ENCODE measurements around the gene CCDC28A.
"Not testable (repeated sequence)": the region's sequence is repeated elsewhere in the genome, so short reads cannot be mapped to it uniquely, and the experiment has no call there.

CCDC28A gene

DNA sequence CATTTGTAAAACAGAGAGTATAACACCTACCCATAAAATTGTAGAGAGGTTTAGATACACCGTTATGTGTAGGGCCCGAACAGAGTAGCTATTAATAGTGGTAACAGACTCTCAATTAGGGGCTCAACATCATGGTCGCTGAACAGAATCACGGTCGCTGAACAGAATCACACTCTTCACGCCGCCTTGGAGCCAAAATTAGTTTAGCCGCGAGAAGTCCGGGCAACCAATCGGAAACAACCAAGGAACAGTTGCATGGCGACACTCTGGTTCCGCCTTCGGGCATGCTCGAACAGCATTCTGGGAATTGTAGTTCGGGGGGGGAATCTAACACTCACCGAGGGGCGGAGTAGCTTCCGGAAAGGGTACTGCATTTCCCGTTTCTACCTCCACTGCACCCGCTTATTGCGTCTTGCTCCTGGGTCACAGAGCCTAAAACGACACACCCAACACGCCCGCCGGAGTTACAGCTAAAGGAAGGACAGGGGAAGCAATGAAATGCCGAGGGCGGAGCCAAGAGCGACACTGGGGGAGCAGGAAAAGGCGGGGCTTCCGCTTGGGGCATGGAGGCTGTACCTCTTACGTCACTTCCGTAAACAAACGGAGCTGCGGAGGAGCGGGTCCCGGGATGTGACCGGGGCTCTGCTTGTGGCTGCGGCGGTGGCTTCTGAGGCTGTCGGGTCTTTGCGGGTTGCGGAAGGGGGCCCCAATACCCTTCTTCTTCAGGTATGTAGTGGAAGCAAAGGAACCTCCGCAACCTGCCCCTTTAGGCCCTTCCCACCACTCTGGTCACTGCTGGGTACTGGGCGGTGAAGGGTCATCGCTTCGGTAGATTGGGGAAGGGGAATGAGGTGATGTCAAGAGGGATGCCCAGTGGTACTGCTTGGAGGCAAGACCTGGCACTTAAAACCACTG, at the start of gene CCDC28A:
Gene CCDC28A (plus strand): TSS at position 593 of the 915 bp plus-strand sequence. CDS start 2,352 bp downstream, outside the sequence.
- peak; percentile 87 for DNase-seq (ENCODE audit: low read depth)

DNA sequence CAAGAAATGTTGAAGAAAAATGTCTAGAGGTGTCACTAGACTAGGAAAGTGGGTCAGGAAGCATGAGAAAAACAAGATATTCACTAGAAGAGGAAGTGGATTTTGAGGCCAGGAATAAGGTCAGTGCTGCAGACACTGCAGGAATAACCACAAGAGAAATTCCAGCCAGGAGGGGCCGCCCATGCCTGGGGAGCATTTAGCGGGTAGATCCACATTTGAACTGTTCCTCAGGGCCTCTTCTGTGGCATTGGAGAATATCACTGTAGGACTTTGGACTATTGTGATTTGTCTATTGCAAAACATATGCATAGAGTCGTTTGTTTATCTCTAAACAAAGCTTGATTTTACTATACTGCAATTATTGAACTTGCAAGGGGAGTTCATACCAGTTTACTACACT, 49.6 kb upstream of the CCDC28A start:
- DNase-seq (ENCODE audit: low read depth): no peak

DNA sequence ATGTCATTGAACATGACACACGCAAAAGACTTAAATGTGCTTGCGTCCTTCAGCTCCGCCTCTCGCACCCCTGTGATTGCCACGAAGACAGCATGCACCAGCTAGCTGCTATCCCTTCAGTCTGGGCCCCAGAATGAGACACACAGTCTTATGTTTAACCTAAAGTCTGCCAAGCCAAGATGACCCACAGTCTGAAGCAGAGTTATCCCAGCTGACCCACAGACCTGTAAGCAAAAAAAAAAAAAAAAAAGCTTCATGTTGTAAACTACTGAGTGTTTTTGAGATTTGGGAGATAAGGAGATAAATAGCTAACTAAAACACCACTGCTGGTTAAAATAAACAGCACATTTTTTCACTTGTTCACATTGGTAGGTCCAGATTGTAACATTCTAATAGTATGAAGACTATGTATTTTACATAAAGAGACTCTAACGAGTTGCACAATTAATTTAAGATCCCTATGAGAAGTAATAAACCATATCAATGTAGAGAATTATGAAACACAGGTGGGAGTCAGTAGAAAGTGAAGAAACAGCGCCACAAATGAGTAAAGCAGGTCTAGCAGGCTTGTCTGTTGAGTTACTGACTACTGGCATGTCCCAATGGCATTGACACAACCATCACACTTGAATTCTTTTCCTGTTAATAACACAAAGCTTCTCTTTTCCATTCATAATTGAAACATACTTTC, 47.4 kb upstream of the CCDC28A start:
- DNase-seq (ENCODE audit: low read depth): no peak

DNA sequence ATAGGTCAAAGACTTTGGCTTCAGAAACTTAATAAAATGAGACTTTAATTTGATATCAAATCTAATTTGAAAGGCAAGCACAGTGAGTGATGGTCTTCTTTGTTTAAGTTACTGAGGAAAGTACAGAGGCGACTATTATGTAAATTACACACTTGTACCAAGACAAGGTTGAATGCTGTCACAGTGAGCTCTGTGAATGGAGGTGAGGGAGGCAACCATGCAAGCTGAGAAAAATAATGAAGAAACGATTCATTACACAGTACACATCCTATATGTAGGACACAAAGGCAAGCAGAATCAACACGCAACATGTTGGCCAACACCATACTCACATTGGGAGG, 46.8 kb upstream of the CCDC28A start:
- no peak for DNase-seq (ENCODE audit: low read depth)

DNA sequence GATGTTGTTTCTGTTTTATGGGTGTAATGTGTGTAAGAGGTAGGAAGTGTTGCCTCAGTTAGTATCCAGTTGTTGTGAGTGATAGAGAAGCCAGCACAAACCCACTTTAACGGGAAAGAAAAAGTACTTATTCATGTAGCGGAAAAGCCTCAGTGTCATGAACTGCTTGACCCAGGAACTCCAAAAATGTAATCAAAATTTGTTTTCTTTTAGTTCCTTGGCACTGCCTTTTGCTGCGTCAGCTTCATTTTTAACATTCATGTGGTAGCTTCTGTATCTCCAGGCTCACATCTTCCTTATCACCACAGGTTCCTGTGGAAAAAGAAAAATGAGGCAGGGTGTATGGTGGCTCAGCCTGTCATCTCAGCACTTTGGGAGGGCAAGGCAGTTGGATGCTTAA, 46.4 kb upstream of the CCDC28A start:
- no peak for DNase-seq (ENCODE audit: low read depth)

DNA sequence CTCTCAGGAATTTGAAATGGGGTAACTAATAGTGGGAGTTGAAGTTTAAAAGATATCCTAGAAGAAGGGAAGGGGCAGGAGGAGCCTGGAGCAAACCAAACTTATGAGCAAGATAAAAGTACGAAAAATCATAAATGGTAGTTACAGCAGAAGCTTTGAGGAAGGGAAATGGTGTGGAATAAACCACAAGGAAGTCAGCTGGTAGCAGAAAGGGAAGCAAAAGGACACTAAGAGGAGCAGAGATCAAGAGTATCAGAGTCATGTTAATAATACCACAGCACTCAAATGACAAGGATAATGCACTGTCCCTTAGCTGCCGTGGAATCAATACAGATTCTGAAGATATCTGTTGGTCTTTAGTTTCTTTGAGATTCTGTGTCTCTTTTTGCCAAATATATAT, 44.9 kb upstream of the CCDC28A start:
- DNase-seq (ENCODE audit: low read depth): no peak

DNA sequence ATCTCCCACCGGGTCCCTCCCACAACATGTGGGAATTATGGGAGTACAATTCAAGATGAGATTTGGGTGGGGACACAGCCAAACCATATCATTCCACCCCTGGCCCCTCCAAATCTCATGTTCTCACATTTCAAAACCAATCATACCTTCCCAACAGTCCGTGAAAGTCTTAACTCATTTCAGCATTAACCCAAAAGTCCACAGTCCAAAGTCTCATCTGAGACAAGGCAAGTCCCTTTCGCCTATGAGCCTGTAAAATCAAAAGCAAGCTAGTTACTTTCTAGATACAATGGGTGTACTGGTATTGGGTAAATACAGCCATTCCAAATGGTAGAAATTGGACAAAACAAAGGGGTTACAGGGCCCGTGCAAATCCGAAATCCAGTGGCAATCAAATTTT, 43.5 kb upstream of the CCDC28A start:
- not testable (repeated sequence) for DNase-seq (ENCODE audit: low read depth)

DNA sequence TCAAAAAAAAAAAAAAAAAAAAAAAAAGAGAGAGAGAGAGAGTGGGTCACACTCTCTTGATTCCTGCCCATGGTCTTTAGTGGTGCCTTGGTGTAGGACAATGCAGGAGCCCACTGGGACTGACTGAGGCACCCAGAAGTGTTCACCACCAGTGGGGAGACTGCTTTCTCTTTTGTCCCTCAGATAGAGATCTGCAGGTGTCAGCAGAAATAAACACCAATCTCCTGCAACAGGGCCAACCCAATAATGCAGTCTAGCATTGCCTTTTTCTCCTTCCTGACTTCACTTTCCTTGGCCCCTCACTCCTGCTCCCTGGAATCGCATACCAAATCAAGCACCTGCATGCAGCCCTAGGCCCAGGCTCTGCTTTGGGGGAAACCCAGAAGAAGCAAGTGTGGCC, 39.0 kb upstream of the CCDC28A start:
- no peak for DNase-seq (ENCODE audit: low read depth)

DNA sequence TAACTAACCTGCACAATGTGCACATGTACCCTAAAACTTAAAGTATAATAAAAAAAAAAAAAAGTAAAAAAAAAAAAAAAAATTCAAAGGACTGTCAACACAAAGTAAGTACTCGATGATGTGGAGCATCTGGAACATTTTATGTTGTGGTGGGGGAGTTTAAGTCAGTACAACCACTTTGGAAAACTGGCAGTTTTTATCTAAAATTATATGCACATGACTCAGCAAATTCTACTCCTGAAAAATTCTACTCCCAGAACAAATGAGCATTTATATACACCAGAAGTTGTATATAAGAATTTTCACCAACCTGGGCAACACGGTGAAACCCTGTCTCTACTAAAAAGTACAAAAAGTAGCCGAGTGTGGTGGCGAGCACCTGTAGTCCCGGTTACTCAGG, 36.9 kb upstream of the CCDC28A start:
- DNase-seq (ENCODE audit: low read depth): no peak

DNA sequence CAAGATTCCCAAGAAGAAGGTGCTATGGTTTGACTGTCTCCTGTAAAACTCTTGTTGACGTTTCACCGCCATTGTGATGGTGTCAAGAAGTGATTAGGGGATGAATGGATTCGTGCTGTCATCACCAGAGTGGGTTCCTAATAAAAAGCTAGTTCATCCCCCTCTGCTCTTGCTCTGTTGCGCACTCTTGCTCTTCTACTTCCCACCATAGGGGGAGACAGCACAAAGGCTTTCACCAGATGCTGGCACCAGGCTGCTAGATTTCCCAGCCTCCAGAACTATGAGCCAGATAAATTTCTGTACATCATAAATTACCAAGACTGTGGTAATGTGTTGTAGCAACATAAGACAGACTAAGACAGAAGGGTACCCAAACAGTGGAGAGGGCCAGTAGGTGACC, 21.6 kb upstream of the CCDC28A start:
- DNase-seq (ENCODE audit: low read depth): no peak

DNA sequence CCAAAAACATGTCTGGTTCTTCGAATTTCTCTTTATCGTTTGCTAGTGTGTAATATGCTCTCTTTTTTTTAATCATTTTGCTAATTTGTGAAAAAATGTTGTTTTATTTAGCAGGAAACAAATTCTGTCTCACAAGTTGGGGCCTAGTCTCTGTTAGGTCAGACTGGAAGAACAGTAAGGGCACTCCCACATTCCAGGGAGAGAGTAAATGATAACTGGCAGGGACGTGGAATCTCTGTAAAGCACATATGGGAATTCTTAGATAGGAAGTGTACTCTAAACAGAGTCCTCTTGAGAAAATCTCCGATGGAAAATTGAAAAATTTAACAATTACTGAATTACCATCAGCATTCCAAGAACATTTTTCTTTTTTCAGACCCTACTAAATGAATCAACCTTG, 16.4 kb upstream of the CCDC28A start:
- DNase-seq (ENCODE audit: low read depth): no peak

DNA sequence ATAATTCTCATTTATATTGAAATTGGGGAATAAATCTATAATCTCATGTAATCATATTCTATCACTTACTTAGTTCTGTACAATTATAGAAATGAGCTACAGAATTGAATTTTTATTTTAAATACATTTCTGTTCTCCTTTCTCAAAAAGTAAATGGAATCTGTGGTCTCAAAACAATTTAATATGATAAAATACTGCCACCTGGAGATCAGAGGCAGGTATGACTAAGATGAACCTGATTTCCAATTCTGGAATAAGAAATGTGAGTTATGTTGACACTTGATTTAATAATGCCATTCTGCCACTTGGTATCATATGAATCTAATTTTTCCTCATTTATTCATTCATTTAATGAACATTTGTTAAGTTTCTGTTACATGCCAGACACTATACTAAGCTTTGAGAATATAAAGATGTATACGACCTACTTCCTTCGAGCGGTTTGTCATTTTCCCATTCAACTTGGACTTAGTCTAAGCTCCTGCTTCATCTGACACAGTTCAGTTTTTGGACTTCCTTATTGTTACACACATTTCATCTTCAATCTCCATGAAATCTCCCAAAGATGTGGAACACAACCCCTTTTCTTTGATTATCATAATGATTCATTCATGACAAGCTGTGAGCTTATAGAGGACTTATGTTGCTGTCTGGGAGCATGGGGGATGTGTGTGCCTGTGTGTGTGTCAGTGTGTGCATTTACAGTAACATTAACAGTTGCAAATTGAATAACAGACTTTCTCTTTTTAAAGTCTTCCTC, 7.5 kb upstream of the CCDC28A start:
- no peak for DNase-seq (ENCODE audit: low read depth)

DNA sequence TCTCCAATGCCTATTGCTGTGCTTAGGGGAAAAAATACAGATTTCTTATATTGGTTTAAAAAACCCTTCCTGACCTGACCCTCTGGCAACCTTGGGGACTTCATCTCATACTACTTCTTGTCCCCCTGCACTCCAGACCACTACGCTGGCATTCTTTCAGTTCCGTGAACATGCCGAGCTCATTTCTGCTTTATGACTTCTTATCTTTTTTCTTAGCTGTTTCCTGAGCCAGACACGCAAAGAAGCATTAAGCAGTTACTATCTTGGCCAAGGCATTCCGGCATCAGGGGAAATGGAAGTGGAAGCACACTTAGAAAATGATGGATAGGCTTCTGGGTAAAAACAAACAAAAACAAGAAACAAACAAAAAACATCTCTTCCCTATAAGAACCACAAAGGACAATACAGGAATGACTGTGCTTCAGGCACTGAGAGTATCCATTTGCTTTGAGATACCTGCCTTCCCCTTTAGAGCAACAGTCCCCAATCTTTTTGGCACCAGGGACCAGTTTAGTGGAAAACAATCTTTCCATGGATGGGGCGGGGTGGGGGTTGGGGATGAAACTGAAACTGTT, 4.4 kb upstream of the CCDC28A start:
- DNase-seq (ENCODE audit: low read depth): no peak

DNA sequence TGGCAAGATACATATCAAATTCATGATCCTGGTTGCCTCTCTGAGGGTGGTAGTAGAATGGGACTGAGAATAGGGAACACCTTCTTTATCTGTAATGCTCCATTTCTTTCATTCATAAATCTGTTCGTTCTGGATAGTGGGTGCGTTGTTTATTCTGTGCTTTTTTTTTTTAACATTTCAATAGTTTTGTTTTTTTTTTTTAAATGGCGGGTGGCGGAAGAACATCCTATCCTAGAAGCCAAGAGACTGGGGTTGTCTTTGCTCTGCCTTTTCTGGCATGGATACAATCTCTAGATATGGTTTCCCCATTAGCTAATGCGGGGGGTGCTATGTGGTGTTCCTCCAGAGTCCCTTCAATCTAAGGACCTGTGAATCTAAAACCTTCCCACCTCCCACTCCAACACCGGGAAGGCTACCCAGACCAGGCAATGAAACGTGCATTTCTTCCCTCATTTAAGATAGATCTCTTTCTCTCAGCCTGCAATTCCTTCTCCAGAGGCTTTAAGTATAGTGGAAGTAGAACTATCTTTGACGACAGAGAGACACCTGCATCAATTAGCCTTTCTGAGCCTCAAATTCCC, 883 bp upstream of the CCDC28A start:
- DNase-seq (ENCODE audit: low read depth): no peak

DNA sequence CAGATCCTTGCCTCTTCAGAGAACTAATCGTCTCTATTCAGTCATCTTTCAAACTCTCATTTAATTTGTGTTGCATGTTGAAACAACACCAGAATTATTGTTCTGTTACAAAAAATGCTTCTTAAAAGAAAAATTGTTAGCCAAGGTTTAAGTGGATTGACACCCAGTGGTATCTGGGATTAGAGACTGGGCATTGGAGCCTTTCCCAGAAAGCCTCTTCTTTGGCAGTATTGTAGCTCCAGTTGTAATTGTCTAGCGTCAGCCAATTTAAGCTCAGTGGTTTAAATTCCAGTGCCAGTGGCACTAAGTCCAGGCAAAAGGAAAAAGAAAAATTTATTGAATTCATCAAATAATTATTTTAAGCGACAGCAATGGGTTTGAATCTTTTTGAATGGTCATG, 801 bp downstream of the CCDC28A start:
- no peak for DNase-seq (ENCODE audit: low read depth)

DNA sequence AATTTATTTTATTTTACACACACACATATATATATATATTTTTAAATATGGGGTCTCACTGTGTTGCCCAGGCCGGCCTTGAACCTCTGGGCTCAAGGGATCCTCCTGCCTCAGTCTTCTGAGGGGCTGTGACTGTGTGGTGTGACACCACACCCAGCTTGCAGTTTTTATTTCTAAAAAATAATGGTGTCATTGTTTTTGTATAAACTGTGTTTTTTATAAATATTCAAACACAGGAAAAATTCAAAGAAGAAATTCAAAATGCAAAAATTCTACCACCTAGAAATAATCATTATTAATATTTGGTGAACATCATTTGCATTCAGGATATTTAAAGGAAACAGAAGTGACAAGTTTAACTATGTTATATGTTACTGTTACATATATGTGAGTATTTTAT, 3.1 kb downstream of the CCDC28A start:
- no peak for DNase-seq (ENCODE audit: low read depth)

DNA sequence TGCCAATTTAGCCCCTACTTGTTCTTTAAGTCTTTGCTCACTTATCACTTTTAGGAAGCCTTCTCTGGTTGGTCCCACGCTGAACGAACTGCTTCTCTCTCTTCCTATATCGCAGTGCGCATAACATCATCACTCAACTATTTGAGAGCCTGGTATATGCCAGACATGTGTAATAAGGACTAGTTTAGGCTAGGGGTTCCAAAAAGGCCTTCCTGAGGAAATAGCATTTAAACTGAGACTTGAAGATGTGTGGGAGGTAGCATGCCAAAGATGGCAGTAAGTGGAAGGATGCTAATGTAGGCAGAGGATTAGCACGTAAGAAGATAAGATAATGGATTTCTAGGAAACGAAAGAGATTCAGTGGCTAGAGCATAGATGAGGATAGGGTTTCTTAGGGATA, 4.8 kb downstream of the CCDC28A start:
- no peak for DNase-seq (ENCODE audit: low read depth)

DNA sequence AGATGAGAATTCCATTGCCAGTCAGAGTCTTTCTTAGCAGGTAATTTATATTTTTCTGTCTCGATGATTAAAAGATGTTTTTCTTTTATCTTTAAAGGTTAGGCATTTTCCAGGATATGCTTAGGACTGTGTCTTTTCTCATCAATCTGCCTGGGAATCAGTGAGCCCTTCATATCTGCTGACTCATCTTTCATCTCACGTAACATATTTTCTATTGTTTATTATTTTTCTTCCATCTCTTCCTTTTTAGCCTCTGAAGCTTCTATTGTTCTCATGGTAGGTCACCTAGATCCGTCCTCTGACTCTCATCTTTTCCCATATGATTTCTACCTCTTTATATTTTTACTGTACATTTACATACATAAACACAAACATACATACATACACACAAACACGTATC, 8.7 kb downstream of the CCDC28A start:
- no peak for DNase-seq (ENCODE audit: low read depth)

DNA sequence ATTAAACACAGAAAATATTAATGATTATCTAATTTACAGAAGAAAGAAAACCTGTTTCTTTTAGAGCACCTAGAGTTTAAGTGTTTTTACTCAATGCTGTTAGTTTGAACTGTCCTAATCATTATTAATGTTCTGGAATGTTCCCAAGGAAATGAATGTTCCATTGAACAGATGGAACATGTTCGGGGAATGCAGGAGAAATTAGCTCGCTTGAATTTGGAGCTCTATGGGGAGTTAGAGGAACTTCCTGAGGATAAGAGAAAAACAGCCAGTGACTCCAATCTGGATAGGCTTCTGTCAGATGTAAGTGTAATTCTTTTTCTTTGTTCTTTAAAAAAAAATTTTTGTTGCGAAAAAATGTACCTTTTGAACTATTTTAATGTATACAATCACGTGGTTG, 11.5 kb downstream of the CCDC28A start:
- no peak for DNase-seq (ENCODE audit: low read depth)

DNA sequence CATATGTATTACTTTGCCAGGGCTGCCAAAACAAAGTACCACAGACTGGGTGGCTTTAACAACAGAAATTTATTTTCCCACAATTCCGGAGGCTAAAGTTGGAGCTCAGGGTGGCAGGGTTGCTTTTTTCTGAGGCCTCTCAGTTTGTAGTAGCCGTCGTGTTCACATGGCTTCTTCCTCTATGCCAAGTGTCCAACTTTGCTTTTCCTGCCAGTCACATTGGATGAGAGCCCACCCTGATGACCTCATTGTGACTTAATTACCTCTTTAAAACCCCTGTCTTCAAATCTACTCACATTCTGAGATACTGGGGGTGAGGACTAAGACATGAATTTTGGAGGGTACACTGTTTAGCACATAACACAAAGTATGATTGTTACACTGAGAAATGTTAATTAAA, 12.4 kb downstream of the CCDC28A start:
- no peak for DNase-seq (ENCODE audit: low read depth)

DNA sequence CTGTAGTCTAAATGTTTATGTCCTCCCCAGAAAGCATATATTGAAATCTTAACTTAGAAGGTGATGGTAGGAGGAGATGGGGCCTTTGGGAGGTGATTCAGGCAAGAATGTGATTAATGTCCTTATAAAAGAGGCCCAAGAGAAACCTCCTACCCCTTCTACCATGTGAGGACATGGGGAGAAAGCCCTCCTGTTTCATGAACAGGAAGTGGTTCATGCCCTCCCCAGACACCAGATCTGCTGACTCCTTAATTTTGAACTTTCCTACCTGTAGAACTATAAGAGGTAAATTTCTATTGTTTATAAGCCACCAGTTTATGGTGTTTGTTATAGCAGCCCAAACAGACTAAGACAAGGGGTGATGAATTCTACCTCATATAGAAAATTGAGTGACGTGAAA, 13.6 kb downstream of the CCDC28A start:
- no peak for DNase-seq (ENCODE audit: low read depth)
